SK-N-SH treated with all-trans-retinoic acid at 6 μM for 48 hours (cell line): ENCODE data around the gene FBLN2.

Experiments used
- ATAC-seq: fragments of 200-7000 bp; cut with Tn5 transposase; 3 replicates; pipeline ENCODE4 v1.9.1; 2020; ENCODE audit warnings: mild to moderate bottlenecking, moderate library complexity
- BACH2 ChIP-seq: fragments of 250-450 bp; sonication (Bioruptor Pico); IDR thresholded peaks from 2 replicates; pipeline ENCODE4 v1.9.0; 2021; ENCODE audit warnings: mild to moderate bottlenecking, borderline replicate concordance
- CSDC2 ChIP-seq: fragments of 250-450 bp; sonication (Bioruptor Pico); IDR thresholded peaks from 2 replicates; pipeline ENCODE4 v1.5.0; 2020; ENCODE audit warnings: mild to moderate bottlenecking, moderate library complexity
- ESRRG ChIP-seq: fragments of 250-450 bp; sonication (Bioruptor Pico); IDR thresholded peaks from 2 replicates; pipeline ENCODE4 v1.6.1; 2021; ENCODE audit warnings: mild to moderate bottlenecking
- GLIS3 ChIP-seq: fragments of 250-450 bp; sonication (Bioruptor Pico); IDR thresholded peaks from 2 replicates; pipeline ENCODE4 v1.5.0; 2020; ENCODE audit warnings: mild to moderate bottlenecking, moderate library complexity
- OSR1 ChIP-seq: fragments of 250-450 bp; sonication (Bioruptor Pico); IDR thresholded peaks from 2 replicates; pipeline ENCODE4 v1.8.0; 2022; ENCODE audit warnings: moderate library complexity, mild to moderate bottlenecking, inconsistent platforms
- PPARA ChIP-seq: fragments of 250-450 bp; sonication (Bioruptor Pico); IDR thresholded peaks from 2 replicates; pipeline ENCODE4 v1.5.0; 2020; ENCODE audit warnings: mild to moderate bottlenecking, borderline replicate concordance
- SNAI2 ChIP-seq: fragments of 250-450 bp; sonication (Bioruptor Pico); IDR thresholded peaks from 2 replicates; pipeline ENCODE4 v1.5.0; 2020; ENCODE audit warnings: mild to moderate bottlenecking, moderate library complexity
- TCF4 ChIP-seq: fragments of 250-450 bp; sonication (Bioruptor Pico); IDR thresholded peaks from 2 replicates; pipeline ENCODE4 v1.8.0; 2021; ENCODE audit warnings: mild to moderate bottlenecking, moderate library complexity, borderline replicate concordance
- ZC3H10 ChIP-seq: fragments of 250-450 bp; sonication (Bioruptor Pico); IDR thresholded peaks from 2 replicates; pipeline ENCODE4 v1.5.1; 2021; ENCODE audit warnings: mild to moderate bottlenecking, moderate library complexity
- ZFP3 ChIP-seq: fragments of 250-450 bp; sonication (Bioruptor Pico); IDR thresholded peaks from 2 replicates; pipeline ENCODE4 v1.5.0; 2020; ENCODE audit warnings: mild to moderate bottlenecking, moderate library complexity
- ZFP30 ChIP-seq: fragments of 450-650 bp; formaldehyde crosslinking; IDR thresholded peaks from 2 replicates; pipeline ENCODE4 v1.5.0; 2022; ENCODE audit warnings: mild to moderate bottlenecking, moderate library complexity
- ZNF565 ChIP-seq: fragments of 450-650 bp; formaldehyde crosslinking; conservative IDR thresholded peaks from 2 replicates; pipeline ENCODE4 v1.5.0; 2020; ENCODE audit warnings: low read depth, mild to moderate bottlenecking, moderate library complexity
- ZNF70 ChIP-seq: fragments of 450-650 bp; formaldehyde crosslinking; IDR thresholded peaks from 2 replicates; pipeline ENCODE4 v1.5.0; 2020; ENCODE audit warnings: mild to moderate bottlenecking, moderate library complexity
- ZNF8 ChIP-seq: fragments of 450-650 bp; formaldehyde crosslinking; IDR thresholded peaks from 2 replicates; pipeline ENCODE4 v1.5.0; 2020; ENCODE audit warnings: mild to moderate bottlenecking, moderate library complexity
- TF ChIP-seq, protein P1 (sequence below): fragments of 250-450 bp; sonication (Bioruptor Pico); IDR thresholded peaks from 2 replicates; pipeline ENCODE4 v1.8.0; 2021; ENCODE audit warnings: low read depth, mild to moderate bottlenecking, moderate library complexity, borderline replicate concordance
- TF ChIP-seq, protein P2 (sequence below): fragments of 250-450 bp; sonication (Bioruptor Pico); IDR thresholded peaks from 2 replicates; pipeline ENCODE4 v1.5.1; 2020; ENCODE audit warnings: low read depth, mild to moderate bottlenecking, moderate library complexity
- TF ChIP-seq, protein P3 (sequence below): fragments of 250-450 bp; sonication (Bioruptor Pico); IDR thresholded peaks from 2 replicates; pipeline ENCODE4 v1.5.1; 2021; ENCODE audit warnings: mild to moderate bottlenecking, moderate library complexity
- TF ChIP-seq, protein P4 (sequence below): fragments of 250-450 bp; sonication (Bioruptor Pico); IDR thresholded peaks from 2 replicates; pipeline ENCODE4 v1.8.0; 2020; ENCODE audit warnings: mild to moderate bottlenecking, moderate library complexity, borderline replicate concordance

Gene FBLN2

DNA sequence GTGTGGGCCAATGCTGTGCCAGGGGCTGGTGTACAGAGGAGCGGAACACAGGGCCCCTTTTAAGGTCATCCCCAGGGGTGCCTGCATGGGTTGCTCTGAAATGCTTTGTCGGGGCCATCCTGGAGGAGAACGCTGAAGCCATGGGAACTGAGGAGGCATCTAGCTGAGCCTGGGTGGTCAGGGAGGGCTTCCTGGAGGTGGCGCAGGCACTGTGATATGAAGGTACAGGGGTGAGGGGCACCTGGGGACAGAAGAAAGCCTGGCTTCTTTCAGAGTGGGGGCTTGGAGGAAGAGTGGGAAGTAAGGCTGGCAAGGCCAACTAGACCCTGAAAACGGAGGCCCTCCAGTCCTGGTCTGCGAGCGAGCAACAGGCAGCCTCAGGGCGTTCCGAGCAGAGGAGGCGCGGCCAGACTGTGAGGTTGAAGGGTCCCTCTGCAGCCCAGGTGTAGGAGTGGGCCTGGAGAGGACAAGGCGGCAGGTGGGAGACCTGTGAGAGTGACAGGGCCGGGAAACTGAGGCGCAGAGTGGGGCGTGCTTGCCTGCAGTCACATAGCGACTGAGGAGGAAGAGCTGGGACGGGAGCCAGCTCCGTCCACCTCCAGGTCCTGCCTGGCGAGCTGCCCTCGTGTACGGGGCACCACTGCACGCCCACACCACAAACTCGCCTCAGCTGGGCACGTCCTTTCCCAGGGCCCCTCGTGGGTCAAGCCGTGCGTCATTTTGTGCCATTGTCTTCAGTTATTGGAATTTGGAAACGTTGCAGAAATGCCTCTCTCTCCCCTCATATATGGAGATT, 4.1 kb downstream of the FBLN2 start:
- no peak for ATAC-seq
- TF ChIP-seq ZNF565 (no peak), ZFP30 (no peak), ZC3H10 (CRISPR knock-in tag) (no peak), CSDC2 (CRISPR knock-in tag) (no peak), TCF4 (CRISPR knock-in tag) (no peak), ZNF70 (CRISPR knock-in tag) (no peak), BACH2 (CRISPR knock-in tag) (no peak)
- TF ChIP-seq, protein P1, sequence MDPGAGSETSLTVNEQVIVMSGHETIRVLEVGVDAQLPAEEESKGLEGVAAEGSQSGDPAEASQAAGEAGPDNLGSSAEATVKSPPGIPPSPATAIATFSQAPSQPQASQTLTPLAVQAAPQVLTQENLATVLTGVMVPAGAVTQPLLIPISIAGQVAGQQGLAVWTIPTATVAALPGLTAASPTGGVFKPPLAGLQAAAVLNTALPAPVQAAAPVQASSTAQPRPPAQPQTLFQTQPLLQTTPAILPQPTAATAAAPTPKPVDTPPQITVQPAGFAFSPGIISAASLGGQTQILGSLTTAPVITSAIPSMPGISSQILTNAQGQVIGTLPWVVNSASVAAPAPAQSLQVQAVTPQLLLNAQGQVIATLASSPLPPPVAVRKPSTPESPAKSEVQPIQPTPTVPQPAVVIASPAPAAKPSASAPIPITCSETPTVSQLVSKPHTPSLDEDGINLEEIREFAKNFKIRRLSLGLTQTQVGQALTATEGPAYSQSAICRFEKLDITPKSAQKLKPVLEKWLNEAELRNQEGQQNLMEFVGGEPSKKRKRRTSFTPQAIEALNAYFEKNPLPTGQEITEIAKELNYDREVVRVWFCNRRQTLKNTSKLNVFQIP, result no peak
- TF ChIP-seq, protein P2, sequence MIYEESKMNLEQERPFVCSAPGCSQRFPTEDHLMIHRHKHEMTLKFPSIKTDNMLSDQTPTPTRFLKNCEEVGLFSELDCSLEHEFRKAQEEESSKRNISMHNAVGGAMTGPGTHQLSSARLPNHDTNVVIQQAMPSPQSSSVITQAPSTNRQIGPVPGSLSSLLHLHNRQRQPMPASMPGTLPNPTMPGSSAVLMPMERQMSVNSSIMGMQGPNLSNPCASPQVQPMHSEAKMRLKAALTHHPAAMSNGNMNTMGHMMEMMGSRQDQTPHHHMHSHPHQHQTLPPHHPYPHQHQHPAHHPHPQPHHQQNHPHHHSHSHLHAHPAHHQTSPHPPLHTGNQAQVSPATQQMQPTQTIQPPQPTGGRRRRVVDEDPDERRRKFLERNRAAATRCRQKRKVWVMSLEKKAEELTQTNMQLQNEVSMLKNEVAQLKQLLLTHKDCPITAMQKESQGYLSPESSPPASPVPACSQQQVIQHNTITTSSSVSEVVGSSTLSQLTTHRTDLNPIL (CRISPR knock-in tag), result no peak

DNA sequence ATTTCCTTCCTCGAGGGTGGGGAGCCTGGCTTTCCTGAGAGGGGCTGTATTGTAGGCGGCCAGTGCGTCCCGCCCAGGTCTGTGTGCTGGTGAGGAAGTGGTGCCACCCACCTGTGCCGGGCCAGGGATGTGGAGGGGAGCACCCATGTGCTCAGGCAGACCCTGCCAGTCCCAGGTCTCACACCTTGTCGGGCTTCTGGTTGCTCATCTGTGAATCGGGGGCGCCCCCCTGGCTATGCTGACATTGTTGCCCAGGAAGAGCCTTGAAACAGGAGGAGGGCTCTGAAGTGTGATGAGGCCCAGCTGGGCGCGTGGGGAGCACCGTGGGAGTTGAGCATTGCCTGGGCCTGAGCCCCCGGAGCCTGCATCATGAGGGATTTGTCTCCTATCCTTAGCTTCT, 4.8 kb downstream of the FBLN2 start:
- no peak for TF ChIP-seq ZC3H10 (CRISPR knock-in tag)
- no peak for TF ChIP-seq ZNF8 (CRISPR knock-in tag)
- TF ChIP-seq OSR1 (CRISPR knock-in tag), result no peak
- TF ChIP-seq ZNF70 (CRISPR knock-in tag), result no peak
- TF ChIP-seq, all 23 proteins: peak for 0

DNA sequence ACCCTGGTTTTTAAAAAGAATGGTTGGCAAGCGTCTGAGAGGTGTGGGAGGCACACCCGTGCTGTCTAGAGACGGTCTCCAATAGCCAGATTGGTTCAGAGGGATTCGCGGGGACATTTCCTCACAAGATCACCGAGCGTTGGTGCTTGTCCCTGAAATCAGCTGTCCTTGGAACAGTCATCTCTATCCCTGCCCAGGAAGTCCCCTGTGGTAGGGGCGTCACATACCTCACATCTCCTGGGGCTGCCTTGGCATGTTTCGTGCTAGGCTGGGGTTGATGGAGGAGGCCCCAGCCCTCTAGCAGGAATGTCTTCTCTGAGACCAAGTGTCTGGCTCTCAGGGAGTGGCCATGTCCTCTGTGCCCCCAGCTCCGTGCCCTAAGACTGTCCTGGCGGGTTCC, 6.8 kb downstream of the FBLN2 start:
- TF ChIP-seq, protein P1, result no peak
- TF ChIP-seq, protein P3, sequence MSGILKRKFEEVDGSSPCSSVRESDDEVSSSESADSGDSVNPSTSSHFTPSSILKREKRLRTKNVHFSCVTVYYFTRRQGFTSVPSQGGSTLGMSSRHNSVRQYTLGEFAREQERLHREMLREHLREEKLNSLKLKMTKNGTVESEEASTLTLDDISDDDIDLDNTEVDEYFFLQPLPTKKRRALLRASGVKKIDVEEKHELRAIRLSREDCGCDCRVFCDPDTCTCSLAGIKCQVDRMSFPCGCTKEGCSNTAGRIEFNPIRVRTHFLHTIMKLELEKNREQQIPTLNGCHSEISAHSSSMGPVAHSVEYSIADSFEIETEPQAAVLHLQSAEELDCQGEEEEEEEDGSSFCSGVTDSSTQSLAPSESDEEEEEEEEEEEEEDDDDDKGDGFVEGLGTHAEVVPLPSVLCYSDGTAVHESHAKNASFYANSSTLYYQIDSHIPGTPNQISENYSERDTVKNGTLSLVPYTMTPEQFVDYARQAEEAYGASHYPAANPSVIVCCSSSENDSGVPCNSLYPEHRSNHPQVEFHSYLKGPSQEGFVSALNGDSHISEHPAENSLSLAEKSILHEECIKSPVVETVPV (CRISPR knock-in tag), result no peak
- TF ChIP-seq, protein P4, sequence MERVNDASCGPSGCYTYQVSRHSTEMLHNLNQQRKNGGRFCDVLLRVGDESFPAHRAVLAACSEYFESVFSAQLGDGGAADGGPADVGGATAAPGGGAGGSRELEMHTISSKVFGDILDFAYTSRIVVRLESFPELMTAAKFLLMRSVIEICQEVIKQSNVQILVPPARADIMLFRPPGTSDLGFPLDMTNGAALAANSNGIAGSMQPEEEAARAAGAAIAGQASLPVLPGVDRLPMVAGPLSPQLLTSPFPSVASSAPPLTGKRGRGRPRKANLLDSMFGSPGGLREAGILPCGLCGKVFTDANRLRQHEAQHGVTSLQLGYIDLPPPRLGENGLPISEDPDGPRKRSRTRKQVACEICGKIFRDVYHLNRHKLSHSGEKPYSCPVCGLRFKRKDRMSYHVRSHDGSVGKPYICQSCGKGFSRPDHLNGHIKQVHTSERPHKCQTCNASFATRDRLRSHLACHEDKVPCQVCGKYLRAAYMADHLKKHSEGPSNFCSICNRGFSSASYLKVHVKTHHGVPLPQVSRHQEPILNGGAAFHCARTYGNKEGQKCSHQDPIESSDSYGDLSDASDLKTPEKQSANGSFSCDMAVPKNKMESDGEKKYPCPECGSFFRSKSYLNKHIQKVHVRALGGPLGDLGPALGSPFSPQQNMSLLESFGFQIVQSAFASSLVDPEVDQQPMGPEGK, result no peak
- no peak for TF ChIP-seq ESRRG (CRISPR knock-in tag)
- TF ChIP-seq, protein P2 (CRISPR knock-in tag), result no peak
- TF ChIP-seq TCF4 (CRISPR knock-in tag), result no peak
- TF ChIP-seq BACH2 (CRISPR knock-in tag), result no peak
- no peak for TF ChIP-seq ZNF565
- no peak for TF ChIP-seq PPARA (CRISPR knock-in tag)
- TF ChIP-seq ZC3H10 (CRISPR knock-in tag), result no peak
- no peak for ATAC-seq

More for the DNA sequence above, 4.8 kb downstream of the FBLN2 start:
- no peak for ATAC-seq

DNA sequence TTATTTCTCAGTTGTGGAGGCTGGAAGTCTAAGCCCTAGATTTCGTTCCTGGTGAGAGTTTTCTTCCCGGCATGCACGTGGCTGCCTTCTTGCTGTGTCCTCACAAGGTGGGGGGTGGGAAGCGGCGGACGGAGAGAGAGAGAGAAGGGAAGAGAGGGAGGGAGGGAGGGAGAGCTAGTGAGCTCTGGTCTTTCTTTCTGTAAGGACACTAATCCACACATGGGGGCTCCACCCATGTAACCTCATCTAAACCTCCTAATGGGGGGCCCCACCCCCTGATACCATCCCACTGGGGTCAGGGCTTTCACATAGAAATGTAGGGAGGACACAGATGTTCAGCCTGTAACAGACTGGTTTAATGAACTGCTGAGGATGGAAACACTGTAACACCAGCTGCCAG, 7.3 kb downstream of the FBLN2 start:
- ATAC-seq, result no peak
- TF ChIP-seq, protein P3 (CRISPR knock-in tag), result no peak
- TF ChIP-seq, protein P1, result no peak
- TF ChIP-seq GLIS3 (CRISPR knock-in tag) (no peak), ZNF70 (CRISPR knock-in tag) (no peak), ZFP3 (CRISPR knock-in tag) (no peak), ZFP30 (no peak), ZC3H10 (CRISPR knock-in tag) (no peak), PPARA (CRISPR knock-in tag) (no peak), TCF4 (CRISPR knock-in tag) (no peak), ESRRG (CRISPR knock-in tag) (no peak), SNAI2 (CRISPR knock-in tag) (no peak)
- TF ChIP-seq, protein P2 (CRISPR knock-in tag), result no peak
